DOHH2 (cell line): ENCODE measurements around the gene VPS13A.

Experiments used
- CTCF ChIP-seq: fragments of 200-600 bp; sonication (generic); IDR thresholded peaks from one replicate; pipeline ENCODE4 v1.5.1; 2014; ENCODE audit warnings: antibody characterized with exemption, mild to moderate bottlenecking, low read depth, low read length; ENCODE audit not compliant: poor library complexity, severe bottlenecking
- EZH2phosphoT487 ChIP-seq: fragments of 200-600 bp; sonication (generic); IDR thresholded peaks from 2 replicates; pipeline ENCODE4 v1.6.1; 2017; ENCODE audit warnings: borderline replicate concordance, mild to moderate bottlenecking, antibody characterized with exemption, low read length, moderate library complexity, mixed read lengths

DNA sequence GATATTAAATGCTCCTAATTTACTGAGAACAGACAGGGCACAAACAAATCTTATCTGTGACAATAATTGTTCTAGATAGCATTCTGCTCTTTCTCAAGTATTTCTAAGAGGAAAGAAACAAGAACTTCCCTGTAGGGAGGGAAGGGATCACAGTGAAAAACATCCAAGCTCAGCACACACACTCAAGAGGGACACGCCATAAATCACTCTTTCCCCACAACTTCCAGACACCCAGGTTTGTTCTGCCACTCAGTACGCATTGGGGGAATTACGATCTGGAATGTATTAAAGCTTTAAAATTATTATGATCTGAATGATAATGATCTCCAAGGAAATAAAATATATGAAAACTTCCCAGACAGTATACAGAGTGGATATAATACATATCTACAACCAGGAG, 249.4 kb downstream of the VPS13A start:
- no peak for TF ChIP-seq CTCF
- TF ChIP-seq EZH2phosphoT487, result no peak
